ENCODE data around the gene ABCA3. TPM values are rescaled to one million over a fixed set of nuclear protein-coding genes. Genes with fewer than 3 reads are reported as not detected.
A peak's percentile ranks its signal among the peaks of the same experiment; 100 is the strongest.

ABCA3 gene
- total RNA-seq, 1 experiment from 2014 or later: 58.4 TPM

DNA sequence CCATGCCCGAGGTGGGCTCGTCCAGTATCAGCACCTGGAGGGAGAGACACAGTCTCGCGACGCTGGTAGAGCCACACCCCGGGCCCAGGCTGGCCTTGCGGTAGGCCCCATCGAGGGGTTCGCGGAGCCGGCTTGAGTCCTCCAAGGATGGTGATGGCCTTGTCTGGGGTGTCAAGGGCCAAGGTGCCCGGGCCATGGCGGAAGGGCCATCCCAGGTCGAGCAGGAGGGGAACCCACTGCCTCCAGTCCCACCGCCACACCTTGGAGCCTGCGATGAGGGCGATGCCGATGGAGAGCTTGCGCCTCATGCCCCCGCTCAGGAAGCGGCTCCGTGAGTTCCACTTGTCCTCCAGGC is 43.0 kb downstream of the ABCA3 start:
- Histone ChIP-seq H3K4me1 (ENCODE audit: control insufficient read depth, insufficient read depth, low read length) (no peaks in the 10 kb centered on the region), H3K27ac (ENCODE audit: low read length) (no peak overlapping the region), H3K27me3 (ENCODE audit: control insufficient read depth, insufficient read depth, low read length) (no peaks in the 10 kb centered on the region), H3K36me3 (ENCODE audit: control insufficient read depth, insufficient read depth, low read length) (no peaks in the 10 kb centered on the region), H3K9me3 (ENCODE audit: control insufficient read depth, insufficient read depth, low read depth, low read length) (no peaks in the 10 kb centered on the region), H3K4me3 (ENCODE audit: low read depth in 2 of 2, low read length in 2 of 2) (no peak overlapping the region)
- ChIA-PET CTCF (no interaction called here), POLR2A (no interaction called here)
- in situ Hi-C loops (cut with HindIII; ENCODE audit: low pct_unique_long_range_greater_than_20kb, low sequenced_read_pairs): no loop called here
- intact Hi-C loops (cut with micrococcal nuclease; ENCODE audit: unreplicated experiment): no loop called here
- ATAC-seq (no peak), DNase-seq (ENCODE audit: low read depth, low spot score) (no peak)
- BruUV-seq (replicated peaks): no TSS peak
- TF ChIP-seq SIN3A (IDR thresholded peaks at IDR 0.05; ENCODE audit: borderline replicate concordance, insufficient read depth, low read depth, low read length) (no peak), POLR2AphosphoS5 (IDR thresholded peaks at IDR 0.05; ENCODE audit: low read depth, low read length) (no peak), TCF7L2 (IDR thresholded peaks at IDR 0.05; ENCODE audit: low read depth, low read length) (no peak)
- TF ChIP-seq, protein P1, sequence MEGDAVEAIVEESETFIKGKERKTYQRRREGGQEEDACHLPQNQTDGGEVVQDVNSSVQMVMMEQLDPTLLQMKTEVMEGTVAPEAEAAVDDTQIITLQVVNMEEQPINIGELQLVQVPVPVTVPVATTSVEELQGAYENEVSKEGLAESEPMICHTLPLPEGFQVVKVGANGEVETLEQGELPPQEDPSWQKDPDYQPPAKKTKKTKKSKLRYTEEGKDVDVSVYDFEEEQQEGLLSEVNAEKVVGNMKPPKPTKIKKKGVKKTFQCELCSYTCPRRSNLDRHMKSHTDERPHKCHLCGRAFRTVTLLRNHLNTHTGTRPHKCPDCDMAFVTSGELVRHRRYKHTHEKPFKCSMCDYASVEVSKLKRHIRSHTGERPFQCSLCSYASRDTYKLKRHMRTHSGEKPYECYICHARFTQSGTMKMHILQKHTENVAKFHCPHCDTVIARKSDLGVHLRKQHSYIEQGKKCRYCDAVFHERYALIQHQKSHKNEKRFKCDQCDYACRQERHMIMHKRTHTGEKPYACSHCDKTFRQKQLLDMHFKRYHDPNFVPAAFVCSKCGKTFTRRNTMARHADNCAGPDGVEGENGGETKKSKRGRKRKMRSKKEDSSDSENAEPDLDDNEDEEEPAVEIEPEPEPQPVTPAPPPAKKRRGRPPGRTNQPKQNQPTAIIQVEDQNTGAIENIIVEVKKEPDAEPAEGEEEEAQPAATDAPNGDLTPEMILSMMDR (IDR thresholded peaks at IDR 0.05): no peak
- TF ChIP-seq, protein P2, sequence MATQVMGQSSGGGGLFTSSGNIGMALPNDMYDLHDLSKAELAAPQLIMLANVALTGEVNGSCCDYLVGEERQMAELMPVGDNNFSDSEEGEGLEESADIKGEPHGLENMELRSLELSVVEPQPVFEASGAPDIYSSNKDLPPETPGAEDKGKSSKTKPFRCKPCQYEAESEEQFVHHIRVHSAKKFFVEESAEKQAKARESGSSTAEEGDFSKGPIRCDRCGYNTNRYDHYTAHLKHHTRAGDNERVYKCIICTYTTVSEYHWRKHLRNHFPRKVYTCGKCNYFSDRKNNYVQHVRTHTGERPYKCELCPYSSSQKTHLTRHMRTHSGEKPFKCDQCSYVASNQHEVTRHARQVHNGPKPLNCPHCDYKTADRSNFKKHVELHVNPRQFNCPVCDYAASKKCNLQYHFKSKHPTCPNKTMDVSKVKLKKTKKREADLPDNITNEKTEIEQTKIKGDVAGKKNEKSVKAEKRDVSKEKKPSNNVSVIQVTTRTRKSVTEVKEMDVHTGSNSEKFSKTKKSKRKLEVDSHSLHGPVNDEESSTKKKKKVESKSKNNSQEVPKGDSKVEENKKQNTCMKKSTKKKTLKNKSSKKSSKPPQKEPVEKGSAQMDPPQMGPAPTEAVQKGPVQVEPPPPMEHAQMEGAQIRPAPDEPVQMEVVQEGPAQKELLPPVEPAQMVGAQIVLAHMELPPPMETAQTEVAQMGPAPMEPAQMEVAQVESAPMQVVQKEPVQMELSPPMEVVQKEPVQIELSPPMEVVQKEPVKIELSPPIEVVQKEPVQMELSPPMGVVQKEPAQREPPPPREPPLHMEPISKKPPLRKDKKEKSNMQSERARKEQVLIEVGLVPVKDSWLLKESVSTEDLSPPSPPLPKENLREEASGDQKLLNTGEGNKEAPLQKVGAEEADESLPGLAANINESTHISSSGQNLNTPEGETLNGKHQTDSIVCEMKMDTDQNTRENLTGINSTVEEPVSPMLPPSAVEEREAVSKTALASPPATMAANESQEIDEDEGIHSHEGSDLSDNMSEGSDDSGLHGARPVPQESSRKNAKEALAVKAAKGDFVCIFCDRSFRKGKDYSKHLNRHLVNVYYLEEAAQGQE (IDR thresholded peaks at IDR 0.05; ENCODE audit: insufficient read depth in 1 of 2, low read depth in 2 of 2, low read length in 1 of 2): no peak

DNA sequence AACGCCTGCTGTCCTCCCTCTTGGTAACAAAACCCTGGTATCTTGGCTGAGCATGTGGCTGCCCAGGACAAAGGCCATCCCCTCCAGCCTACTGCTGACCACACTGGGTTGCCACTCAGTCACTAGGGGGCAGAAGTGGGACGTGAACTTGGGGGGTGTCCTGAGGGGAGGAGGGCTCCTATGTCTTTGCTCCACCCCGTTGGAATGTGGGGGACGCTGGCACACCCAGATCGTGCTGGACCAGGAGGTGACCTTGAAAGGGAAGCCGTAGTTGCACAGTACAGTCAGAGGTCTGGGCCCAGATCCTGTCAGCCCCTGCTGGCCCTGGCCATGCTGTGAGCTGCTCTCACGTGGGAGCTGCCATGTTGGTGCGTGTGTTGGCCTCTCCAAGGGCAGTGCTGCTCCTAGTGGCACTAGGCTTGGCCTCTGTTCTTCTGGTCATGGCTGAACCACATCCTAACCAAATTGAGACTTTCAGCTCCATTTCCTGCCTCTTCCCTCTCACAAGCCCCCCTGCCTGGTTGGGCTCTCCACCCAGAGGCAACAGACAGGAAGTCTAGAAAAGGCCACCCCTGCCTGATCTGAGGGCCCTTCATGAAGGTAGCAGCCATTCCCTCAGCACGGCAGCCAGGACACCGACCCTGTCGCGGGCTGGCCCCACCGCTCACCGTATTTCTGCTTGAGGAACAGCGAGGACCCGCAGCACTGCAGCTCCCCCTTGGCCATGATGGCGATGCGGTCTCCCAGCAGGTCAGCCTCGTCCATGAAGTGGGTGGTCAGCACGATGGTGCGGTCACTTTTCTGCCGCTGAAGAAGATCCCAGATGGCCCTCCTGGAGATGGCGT is 43.6 kb downstream of the ABCA3 start:
- peak; percentile 15 for DNase-seq (ENCODE audit: low read depth, low spot score)
- in situ Hi-C loops (cut with HindIII; ENCODE audit: low pct_unique_long_range_greater_than_20kb, low sequenced_read_pairs): no loop called here

More for the DNA sequence above, 43.6 kb downstream of the ABCA3 start:
- H3K9me3 ChIP-seq (ENCODE audit: control insufficient read depth, insufficient read depth, low read depth, low read length): no peaks in the 10 kb centered on the region
- CTCF ChIA-PET: no interaction called here
- TF ChIP-seq SIN3A (IDR thresholded peaks at IDR 0.05; ENCODE audit: borderline replicate concordance, insufficient read depth, low read depth, low read length) (no peak), TCF7L2 (IDR thresholded peaks at IDR 0.05; ENCODE audit: low read depth, low read length) (no peak), POLR2AphosphoS5 (IDR thresholded peaks at IDR 0.05; ENCODE audit: low read depth, low read length) (no peak)
- TF ChIP-seq, protein P2 (IDR thresholded peaks at IDR 0.05; ENCODE audit: insufficient read depth in 1 of 2, low read depth in 2 of 2, low read length in 1 of 2): no peak
- TF ChIP-seq, protein P1 (IDR thresholded peaks at IDR 0.05): no peak
- intact Hi-C loops (cut with micrococcal nuclease; ENCODE audit: unreplicated experiment): no loop called here
- BruUV-seq (replicated peaks): no TSS peak
- H3K27me3 ChIP-seq (ENCODE audit: control insufficient read depth, insufficient read depth, low read length): no peaks in the 10 kb centered on the region
- POLR2A ChIA-PET: interaction anchor here (0.6 kb wide), 1 partner anchor 41 kb away, joined by 3 read pairs; no protein-coding TSS in a partner anchor
- H3K4me1 ChIP-seq (ENCODE audit: control insufficient read depth, insufficient read depth, low read length): no peaks in the 10 kb centered on the region
- no peak overlapping the region for H3K4me3 ChIP-seq (ENCODE audit: low read depth in 2 of 2, low read length in 2 of 2)
- H3K27ac ChIP-seq (ENCODE audit: low read length): no peak overlapping the region
- no peaks in the 10 kb centered on the region for H3K36me3 ChIP-seq (ENCODE audit: control insufficient read depth, insufficient read depth, low read length)
- ATAC-seq: peak; percentile 72; the same call in 1 of the 2 replicates
